ENCODE results near the gene CBY2.
"Not testable (repeated sequence)": the region's sequence is repeated elsewhere in the genome, so short reads cannot be mapped to it uniquely, and the experiment has no call there.

The CBY2 gene

GRCh38 chr13:45748941-45749759, 47.0 kb downstream of the CBY2 start:
- in situ Hi-C loops (cut with MboI; ENCODE audit: low pct_unique_long_range_greater_than_20kb, low sequenced_read_pairs, unreplicated experiment) = no loop called here
- no peak for TF ChIP-seq CTCF (IDR thresholded peaks at IDR 0.05; ENCODE audit: extremely low read depth, insufficient read depth, missing control alignments)
- DNase-seq (ENCODE audit: low spot score) = no peak

GRCh38 chr13:45750566-45750965, 48.4 kb downstream of the CBY2 start:
- TF ChIP-seq CTCF (IDR thresholded peaks at IDR 0.05; ENCODE audit: extremely low read depth, insufficient read depth, missing control alignments) = no peak
- in situ Hi-C loops (cut with MboI; ENCODE audit: low pct_unique_long_range_greater_than_20kb, low sequenced_read_pairs, unreplicated experiment) = no loop called here
- no peak for DNase-seq (ENCODE audit: low spot score)

- in situ Hi-C loops (cut with MboI; ENCODE audit: low pct_unique_long_range_greater_than_20kb, low sequenced_read_pairs, unreplicated experiment) = no loop called here
- no peak for DNase-seq (ENCODE audit: low spot score)
- no peak for TF ChIP-seq CTCF (IDR thresholded peaks at IDR 0.05; ENCODE audit: extremely low read depth, insufficient read depth, missing control alignments)
Measured at GRCh38 chr13:45751885-45752284, 49.8 kb downstream of the CBY2 start.

- TF ChIP-seq CTCF (IDR thresholded peaks at IDR 0.05; ENCODE audit: extremely low read depth, insufficient read depth, missing control alignments) = no peak
- in situ Hi-C loops (cut with MboI; ENCODE audit: low pct_unique_long_range_greater_than_20kb, low sequenced_read_pairs, unreplicated experiment) = no loop called here
- DNase-seq (ENCODE audit: low spot score) = no peak
Measured at GRCh38 chr13:45752510-45752909, 50.4 kb downstream of the CBY2 start.

GRCh38 chr13:45756498-45756897, 54.4 kb downstream of the CBY2 start:
- DNase-seq (ENCODE audit: low spot score); in situ Hi-C loops (cut with MboI; ENCODE audit: low pct_unique_long_range_greater_than_20kb, low sequenced_read_pairs, unreplicated experiment): not testable (repeated sequence)

- DNase-seq (ENCODE audit: low spot score) = not testable (repeated sequence)
Measured at GRCh38 chr13:45757589-45757988, 55.5 kb downstream of the CBY2 start.

GRCh38 chr13:45763419-45763818, 61.3 kb downstream of the CBY2 start:
- no peak for DNase-seq (ENCODE audit: low spot score)
- in situ Hi-C loops (cut with MboI; ENCODE audit: low pct_unique_long_range_greater_than_20kb, low sequenced_read_pairs, unreplicated experiment) = no loop called here
- no peak for TF ChIP-seq CTCF (IDR thresholded peaks at IDR 0.05; ENCODE audit: extremely low read depth, insufficient read depth, missing control alignments)

More at GRCh38 chr13:45757589-45757988, 55.5 kb downstream of the CBY2 start:
- in situ Hi-C loops (cut with MboI; ENCODE audit: low pct_unique_long_range_greater_than_20kb, low sequenced_read_pairs, unreplicated experiment) = not testable (repeated sequence)
